Mononuclear cell (primary cell): ENCODE measurements around the gene OR5H2. TPM values are rescaled to one million over a fixed set of nuclear protein-coding genes. Genes with fewer than 3 reads are reported as not detected.
"Not testable (repeated sequence)": the region's sequence is repeated elsewhere in the genome, so short reads cannot be mapped to it uniquely, and the experiment has no call there.

Source experiments
- H3K27me3 ChIP-seq: 2 replicates; pipeline ENCODE4 v1.6.0; 2011; ENCODE audit warnings: low read length, control low read depth; ENCODE audit not compliant: insufficient read depth
- H3K4me1 ChIP-seq: 2 replicates; pipeline ENCODE4 v1.5.1; 2011; ENCODE audit warnings: mild to moderate bottlenecking, low read length, control low read depth; ENCODE audit not compliant: insufficient read depth
- H3K4me3 ChIP-seq: 2 replicates; pipeline ENCODE4 v1.5.1; 2011; ENCODE audit warnings: mild to moderate bottlenecking, low read length, moderate library complexity
- H3K9me3 ChIP-seq: 2 replicates; pipeline ENCODE4 v1.5.1; 2011; ENCODE audit warnings: low read depth, mild to moderate bottlenecking, control low read depth, low read length
- total RNA-seq: library from RNA; depleted of rRNA; stranded (reverse); fragments of >200 nt; gene quantifications from one replicate; pipeline ENCODE4 v1.2.3, GENCODE V29; 2012

The OR5H2 gene
- total RNA-seq: not detected

- Histone ChIP-seq H3K4me3 (no peak within 1 kb of the TSS), H3K9me3 (no peaks in the 10 kb centered on the region), H3K27me3 (peaks cover 3% of the 10 kb centered on the region), H3K4me1 (no peaks in the 10 kb centered on the region)
Observed at GRCh38 chr3:98282205-98282604, at the start of gene OR5H2. OR5H2 (plus strand) TSS chr3:98282505; CDS start chr3:98282903, 398 bp downstream.

DNA sequence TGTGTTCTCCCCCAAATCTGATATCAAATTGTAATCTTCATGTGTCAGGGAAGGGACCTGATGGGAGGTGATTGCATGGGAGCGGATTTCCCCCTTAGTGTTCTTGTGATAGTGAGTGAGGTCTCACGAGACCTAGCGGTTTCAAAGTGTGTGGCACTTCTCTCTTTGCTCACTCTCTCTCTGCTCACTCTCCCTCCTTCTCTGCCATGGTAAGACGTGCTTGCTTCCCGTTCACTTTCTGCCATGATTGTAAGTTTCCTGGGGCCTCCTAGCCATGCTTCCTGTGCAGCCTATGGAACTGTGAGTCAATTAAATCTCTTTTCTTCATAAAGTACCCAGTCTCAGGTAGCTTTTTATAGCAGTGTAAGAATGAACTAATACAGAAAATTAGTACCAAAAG lies 48.8 kb upstream of the OR5H2 start:
- no peaks in the 10 kb centered on the region for H3K4me1 ChIP-seq
- H3K9me3 ChIP-seq: no peaks in the 10 kb centered on the region
- H3K4me3 ChIP-seq: no peak overlapping the region
- H3K27me3 ChIP-seq: no peaks in the 10 kb centered on the region

- Histone ChIP-seq H3K27me3 (no peaks in the 10 kb centered on the region), H3K4me3 (no peak overlapping the region), H3K4me1 (no peaks in the 10 kb centered on the region), H3K9me3 (no peaks in the 10 kb centered on the region)
Observed at GRCh38 chr3:98240131-98240530, 42.2 kb upstream of the OR5H2 start.

GRCh38 chr3:98242155-98242554 lies 40.1 kb upstream of the OR5H2 start:
- Histone ChIP-seq H3K27me3 (no peaks in the 10 kb centered on the region), H3K4me3 (no peak overlapping the region), H3K4me1 (no peaks in the 10 kb centered on the region)

GRCh38 chr3:98243843-98244242 lies 38.5 kb upstream of the OR5H2 start:
- H3K4me1 ChIP-seq: no peaks in the 10 kb centered on the region
- H3K27me3 ChIP-seq: no peaks in the 10 kb centered on the region
- no peak overlapping the region for H3K4me3 ChIP-seq
- H3K9me3 ChIP-seq: no peaks in the 10 kb centered on the region

More at GRCh38 chr3:98242155-98242554, 40.1 kb upstream of the OR5H2 start:
- no peaks in the 10 kb centered on the region for H3K9me3 ChIP-seq

DNA sequence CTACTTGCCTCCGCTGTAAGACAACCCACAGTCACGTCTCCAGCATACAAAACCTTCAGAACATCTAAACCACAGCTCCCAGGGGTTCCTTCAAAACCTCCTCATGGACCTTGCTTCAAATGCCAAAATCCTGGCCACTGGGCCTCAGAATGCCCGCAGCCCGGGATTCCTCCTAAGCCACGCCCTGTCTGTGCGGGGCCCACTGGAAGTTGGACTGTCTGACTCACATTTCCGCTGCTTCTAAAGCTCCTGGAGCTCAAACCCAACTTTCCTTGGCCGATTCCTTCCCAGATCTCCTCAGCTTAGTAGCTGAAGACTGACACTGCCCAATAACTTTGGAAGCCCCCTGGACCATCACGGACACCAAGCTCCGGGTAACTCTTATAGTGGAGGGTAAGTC lies 36.2 kb upstream of the OR5H2 start:
- no peak overlapping the region for H3K4me3 ChIP-seq
- no peaks in the 10 kb centered on the region for H3K9me3 ChIP-seq
- no peaks in the 10 kb centered on the region for H3K4me1 ChIP-seq
- no peaks in the 10 kb centered on the region for H3K27me3 ChIP-seq

- not testable (repeated sequence) for H3K27me3 ChIP-seq, H3K9me3 ChIP-seq, H3K4me1 ChIP-seq, H3K4me3 ChIP-seq
Observed at GRCh38 chr3:98256026-98256425, 26.3 kb upstream of the OR5H2 start.

GRCh38 chr3:98259707-98260106 lies 22.6 kb upstream of the OR5H2 start:
- Histone ChIP-seq H3K4me1 (no peaks in the 10 kb centered on the region), H3K27me3 (no peaks in the 10 kb centered on the region), H3K9me3 (no peaks in the 10 kb centered on the region), H3K4me3 (no peak overlapping the region)

DNA sequence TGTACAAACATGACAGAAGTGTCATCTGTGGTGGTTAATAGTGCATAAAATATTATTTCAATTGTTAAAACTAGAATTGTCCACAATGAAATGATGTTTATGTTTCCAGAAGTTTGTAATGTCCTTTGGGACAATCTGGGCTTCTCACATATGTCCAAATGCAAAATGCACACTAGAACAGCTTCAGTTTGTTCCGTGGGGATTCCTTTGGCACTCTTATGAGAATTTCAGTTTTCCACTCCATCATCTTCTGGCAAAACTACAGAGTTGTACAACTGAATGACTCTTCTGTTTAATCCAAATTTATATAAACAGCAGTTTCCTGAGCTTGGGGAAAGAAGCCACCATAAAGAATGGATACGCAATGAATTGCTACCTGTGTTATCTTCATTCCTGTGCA lies 20.3 kb upstream of the OR5H2 start:
- Histone ChIP-seq H3K27me3 (no peaks in the 10 kb centered on the region), H3K9me3 (no peaks in the 10 kb centered on the region), H3K4me1 (no peaks in the 10 kb centered on the region), H3K4me3 (no peak overlapping the region)

GRCh38 chr3:98263944-98264343 lies 18.4 kb upstream of the OR5H2 start, which contains the start of gene OR5H6:
OR5H6 (plus strand) TSS chr3:98264244; CDS start chr3:98264333, 89 bp downstream.
- Histone ChIP-seq H3K4me3 (no peak within 1 kb of the TSS), H3K27me3 (no peaks in the 10 kb centered on the region), H3K9me3 (no peaks in the 10 kb centered on the region), H3K4me1 (no peaks in the 10 kb centered on the region)

DNA sequence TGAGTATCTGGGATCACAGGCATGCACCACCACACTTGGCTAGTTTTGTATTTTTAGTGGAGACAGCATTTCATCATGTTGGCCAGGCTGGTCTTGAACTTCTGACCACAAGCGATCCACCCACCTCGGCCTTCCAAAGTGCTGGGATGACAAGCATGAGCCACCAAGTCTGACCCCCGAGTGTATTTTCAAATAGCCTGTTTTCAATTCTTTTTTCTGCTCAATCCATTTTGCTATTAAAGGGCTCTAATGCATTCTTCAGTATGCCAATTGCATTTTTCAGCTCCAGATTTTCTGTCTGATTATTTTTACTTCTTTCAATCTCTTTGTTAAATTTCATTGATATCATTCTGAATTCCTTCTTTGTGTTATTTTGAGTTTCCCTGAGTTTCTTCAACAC lies 12.5 kb upstream of the OR5H2 start:
- H3K4me1 ChIP-seq: no peaks in the 10 kb centered on the region
- H3K27me3 ChIP-seq: no peaks in the 10 kb centered on the region
- H3K4me3 ChIP-seq: no peak overlapping the region
- no peaks in the 10 kb centered on the region for H3K9me3 ChIP-seq

- no peaks in the 10 kb centered on the region for H3K27me3 ChIP-seq
- no peak overlapping the region for H3K4me3 ChIP-seq
- no peaks in the 10 kb centered on the region for H3K9me3 ChIP-seq
- no peaks in the 10 kb centered on the region for H3K4me1 ChIP-seq
Observed at GRCh38 chr3:98272126-98272525, 10.2 kb upstream of the OR5H2 start.

DNA sequence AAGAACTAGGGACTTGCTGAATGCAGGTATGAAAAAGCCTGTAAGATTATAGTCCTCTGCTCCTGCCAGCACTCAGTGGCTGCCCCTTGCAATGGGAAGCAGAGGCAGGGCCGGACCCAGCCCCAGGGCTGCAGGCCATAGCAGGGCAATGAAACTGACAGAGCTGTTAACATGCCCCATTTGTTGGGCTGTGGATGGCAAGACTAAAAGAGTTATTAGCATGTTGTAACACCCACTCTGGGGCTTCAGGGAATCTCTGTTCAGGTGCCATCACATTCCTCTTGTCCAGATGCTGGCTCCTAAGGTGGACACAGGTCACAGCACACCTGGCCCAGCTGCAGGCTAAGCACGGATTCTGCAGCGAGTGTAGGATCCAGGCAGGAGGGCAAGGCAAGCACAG lies 7.4 kb upstream of the OR5H2 start:
- Histone ChIP-seq H3K27me3 (no peaks in the 10 kb centered on the region), H3K9me3 (no peaks in the 10 kb centered on the region), H3K4me1 (no peaks in the 10 kb centered on the region), H3K4me3 (no peak overlapping the region)

GRCh38 chr3:98290916-98291315 lies 8.6 kb downstream of the OR5H2 start:
- no peak overlapping the region for H3K4me3 ChIP-seq
- H3K27me3 ChIP-seq: no peaks in the 10 kb centered on the region
- H3K9me3 ChIP-seq: no peaks in the 10 kb centered on the region
- H3K4me1 ChIP-seq: no peaks in the 10 kb centered on the region

GRCh38 chr3:98291332-98291957 lies 9.1 kb downstream of the OR5H2 start:
- H3K4me1 ChIP-seq: no peaks in the 10 kb centered on the region
- no peak overlapping the region for H3K4me3 ChIP-seq
- no peaks in the 10 kb centered on the region for H3K27me3 ChIP-seq
- no peaks in the 10 kb centered on the region for H3K9me3 ChIP-seq

GRCh38 chr3:98322101-98322500 lies 39.8 kb downstream of the OR5H2 start:
- Histone ChIP-seq H3K27me3 (no peaks in the 10 kb centered on the region), H3K9me3 (no peaks in the 10 kb centered on the region), H3K4me3 (no peak overlapping the region), H3K4me1 (no peaks in the 10 kb centered on the region)
